HG02885 (cell line): Measurements from ENCODE around the gene SIM2.

Experiments
- ATAC-seq: cut with Tn5 transposase; IDR thresholded peaks from one replicate; pipeline ENCODE4 v1.9.1; 2021; ENCODE audit warnings: mild to moderate bottlenecking; ENCODE audit not compliant: unreplicated experiment, poor library complexity

The SIM2 gene

DNA sequence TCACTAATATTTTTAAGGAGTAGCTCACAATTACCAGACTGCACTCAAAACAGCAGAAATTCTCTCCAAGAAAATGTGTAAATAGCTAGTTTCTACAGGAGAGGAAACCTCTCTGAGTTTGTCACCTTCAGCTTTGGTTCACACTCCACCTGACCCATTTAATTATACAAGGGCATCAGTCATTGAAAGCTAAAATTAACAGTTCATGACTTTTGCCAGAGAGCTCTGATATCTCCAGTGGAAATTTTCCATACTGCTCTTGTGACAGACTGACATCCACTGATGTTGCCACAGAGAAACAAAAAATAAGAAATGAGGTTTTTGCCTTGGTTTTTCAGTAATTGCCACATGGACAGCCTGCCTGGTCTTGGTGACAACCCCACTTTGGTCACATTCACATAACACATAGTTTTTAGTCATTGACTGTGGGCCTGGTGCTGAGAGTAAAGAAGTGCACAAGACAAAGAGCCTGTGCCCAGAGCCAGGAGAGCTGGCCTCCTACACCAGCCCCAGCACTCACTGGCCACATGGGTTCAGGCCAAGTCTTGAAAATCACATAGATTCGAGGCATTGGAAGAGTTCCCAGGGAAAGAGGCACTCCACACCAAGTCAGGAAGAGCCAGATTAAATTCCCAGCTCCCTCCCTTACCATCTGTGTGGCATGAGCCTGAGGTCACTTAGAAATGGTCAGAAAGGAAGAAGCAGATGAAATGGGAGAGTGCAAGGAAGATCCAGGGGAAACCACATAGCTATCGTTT, 13.8 kb upstream of the SIM2 start:
- no peak for ATAC-seq

DNA sequence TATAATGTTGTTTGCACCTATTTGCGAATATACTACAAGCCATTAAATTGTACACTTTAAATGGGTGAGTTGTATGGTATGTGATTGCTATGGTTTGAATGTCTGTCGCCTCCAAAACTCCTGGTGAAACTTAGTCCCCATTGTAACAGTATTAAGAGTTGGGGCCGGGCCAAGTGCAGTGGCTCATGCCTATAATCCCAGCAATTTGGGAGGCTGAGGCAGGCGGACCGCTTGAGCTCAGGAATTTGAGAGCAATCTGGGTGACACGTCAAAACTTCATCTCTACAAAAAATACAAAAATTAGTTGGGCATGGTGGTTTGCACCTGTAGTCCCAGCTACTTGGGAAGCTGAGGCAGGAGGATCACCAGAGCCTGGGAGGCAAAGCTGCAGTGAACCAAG, 12.0 kb upstream of the SIM2 start:
- ATAC-seq, result no peak

DNA sequence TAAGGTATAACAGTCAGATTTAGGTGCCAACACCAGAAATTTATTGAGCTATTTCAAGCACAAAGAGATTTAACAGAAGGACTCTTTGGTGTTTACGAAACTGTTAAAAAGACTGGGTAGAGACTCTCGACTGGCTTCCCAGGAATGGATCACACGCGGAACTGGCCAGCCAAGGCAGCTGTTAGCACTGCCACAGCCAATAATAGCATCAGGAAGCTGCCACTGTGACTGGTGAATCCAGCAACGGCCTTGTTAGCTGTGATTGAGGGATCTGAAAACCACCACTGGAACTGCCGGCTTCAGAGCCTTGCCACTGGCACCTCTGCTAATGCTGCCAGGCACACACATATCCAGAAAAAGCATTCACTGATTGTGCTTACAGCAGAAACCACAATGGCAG, 10.6 kb upstream of the SIM2 start:
- ATAC-seq, result no peak

DNA sequence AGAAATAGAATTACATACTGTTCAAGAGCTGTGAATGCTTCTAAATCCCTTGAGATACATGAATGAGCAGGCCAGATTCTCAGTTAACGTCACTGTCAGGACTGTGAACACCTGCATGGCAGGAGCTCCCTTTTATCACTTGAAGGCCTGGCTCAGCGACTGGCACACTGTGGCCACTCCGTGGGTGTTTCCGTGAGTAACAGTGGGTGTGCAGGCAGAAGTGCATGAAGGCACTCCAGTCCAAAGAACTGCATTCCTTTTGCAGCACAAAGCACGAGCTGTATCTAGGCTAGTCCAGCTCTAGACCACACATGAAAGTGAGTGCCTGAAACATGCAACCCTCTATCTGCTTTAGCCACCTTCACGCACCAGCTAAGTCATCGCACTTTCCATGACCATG, 9.6 kb upstream of the SIM2 start:
- ATAC-seq, result no peak

DNA sequence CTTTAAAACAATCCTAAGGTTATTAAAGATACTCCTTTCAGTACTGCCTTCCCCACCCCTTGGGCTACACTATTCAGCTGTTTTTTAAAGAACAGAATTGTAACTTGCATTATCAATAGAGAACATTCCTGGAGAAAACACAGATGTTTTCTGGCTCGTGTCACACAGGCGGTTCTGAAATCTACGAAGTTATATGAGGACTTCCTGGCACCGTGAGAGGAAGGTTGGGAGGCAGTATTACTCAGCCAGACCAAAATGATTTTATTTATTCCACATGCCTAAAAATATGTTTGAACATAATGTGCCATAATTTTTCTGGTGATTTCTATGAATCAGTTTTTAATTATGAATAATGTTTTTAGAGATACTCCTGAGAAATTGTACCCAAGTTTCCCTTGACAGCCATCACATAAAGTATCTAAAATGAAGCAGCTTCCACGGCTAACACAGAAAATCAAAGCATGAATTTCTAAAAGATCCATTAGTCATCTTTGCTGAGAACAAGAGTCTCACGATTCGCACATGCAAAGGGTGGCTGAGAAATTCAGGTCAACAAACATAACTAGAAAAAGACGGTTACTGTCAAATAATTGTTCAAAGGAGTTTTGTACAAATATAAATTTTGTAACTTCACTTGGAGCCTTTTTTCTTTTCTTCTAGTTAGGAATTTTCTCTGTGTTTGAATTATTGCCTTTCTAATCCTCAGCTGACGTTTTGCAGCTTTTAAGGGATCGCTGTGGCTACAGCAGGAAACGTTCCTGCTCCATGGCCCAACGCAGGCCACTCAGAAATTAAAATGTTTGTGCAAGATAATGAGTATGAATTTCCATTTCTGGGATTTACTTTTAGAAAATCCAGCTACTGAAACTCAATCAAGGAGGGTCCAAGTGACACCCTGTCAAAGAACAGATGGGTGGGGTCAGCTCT, 8.0 kb upstream of the SIM2 start:
- ATAC-seq, result no peak

DNA sequence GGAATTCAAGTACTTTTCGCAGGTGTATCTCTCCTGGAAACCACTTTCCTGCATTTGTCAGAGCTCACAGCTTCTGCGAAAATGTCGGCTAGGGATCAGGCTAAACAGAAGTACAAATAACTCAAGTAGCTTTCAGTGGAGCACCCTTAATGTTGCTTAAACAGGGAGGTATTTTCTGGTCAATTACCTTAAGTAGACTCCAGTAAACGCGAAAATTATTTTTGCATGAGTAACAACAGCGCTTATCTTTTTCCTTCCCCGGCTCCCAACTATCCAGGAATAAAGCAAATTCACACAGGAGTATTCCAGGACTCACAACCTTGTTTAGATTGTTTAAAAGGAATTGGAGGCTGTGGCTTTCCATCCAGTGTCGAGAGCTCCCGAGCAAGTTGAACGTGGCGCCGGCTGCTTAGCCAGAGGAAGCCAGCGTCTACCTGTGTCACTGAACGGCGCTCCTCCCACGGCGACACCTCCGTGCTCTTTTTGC, 7.3 kb upstream of the SIM2 start:
- no peak for ATAC-seq

DNA sequence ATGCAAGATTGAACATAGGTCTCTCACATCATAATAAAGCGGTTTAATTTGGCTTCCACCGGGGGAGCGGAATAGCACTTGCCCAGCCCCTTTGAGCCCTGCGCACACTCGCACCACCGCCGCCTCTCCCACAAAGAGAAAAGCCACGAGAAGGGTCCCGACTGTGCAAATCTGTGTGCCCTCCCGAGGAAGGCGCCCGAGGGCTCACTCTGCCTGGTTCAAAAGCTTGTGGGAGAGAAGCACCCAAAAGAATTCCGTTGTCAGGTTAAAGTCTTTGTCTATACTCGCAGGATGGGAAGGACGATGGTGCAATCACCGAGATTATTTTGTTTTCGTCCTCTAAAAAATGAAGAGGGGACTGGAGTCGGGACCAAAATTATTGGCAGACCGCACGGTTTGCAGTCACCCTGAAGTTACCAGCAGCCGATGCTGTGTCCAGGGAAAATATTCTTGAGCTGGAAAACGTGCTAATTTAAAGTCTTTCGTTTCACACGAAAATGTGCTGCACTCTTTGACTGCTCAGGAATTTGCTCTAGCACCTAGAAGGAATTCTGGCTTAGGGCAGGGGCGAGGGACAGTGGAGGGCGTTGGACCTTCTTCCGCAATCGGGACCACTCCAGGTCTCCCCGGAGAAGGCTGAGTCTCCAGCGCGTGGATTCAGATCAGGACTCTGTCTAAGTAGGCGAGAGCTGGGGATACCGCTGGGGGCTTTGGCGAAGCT, 6.6 kb upstream of the SIM2 start:
- no peak for ATAC-seq

DNA sequence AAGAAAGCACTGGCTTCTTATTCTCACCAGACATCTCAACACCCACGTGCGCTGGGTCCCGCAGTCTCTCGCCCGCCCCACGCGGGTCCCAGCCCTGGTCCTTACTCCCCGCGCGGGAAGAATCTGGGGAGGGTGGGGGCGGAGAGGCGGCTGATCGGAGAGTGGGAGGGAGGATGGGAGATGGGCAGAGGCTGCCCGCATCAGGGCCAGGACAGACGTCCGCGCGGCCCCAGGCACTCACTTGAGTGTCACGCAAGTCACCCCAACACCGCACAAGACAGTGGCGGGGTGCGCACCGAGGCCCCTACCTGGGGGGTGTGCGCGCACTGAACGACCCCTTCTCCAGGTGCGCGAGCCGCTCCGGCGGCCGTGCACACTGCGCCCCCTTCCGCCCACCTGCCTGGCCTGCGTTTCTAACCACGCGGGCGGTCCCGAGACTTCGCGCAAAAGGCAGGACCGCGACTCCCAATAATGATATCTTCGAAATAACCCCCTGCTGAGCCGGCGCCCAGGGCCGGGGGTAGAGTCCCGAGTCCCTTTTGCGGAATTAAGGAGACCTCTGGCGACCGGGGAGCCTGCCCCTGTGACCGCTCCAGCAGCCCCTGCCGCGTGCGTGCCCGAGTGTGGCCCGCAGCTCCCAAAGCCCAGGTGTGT, 6.0 kb upstream of the SIM2 start:
- ATAC-seq, result no peak

DNA sequence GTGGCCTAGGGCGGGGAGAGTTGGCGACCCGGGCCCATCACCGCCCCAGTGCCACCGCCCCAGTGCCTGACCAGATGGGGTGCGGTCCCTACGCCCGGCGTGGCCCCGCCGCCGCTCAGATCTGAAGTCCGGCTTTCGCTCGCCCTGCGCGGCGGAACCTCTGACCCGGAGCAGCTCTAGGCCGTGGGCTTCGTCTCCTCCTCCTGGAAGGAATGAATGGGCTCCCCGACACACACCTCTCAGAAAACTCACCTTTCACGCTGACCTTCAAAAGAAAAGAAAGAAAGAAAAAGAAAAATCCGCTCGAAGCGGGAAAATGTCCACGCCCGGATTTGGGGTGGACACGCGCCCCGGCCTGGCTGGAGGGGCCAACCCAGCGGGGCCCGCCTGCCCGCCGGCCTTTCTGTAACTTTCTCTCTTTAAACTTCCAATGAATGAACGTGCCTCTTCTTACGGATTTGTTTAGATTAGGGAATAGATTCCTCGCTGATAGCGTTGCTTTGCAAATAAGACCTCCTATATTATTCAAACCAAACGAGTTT, 5.4 kb upstream of the SIM2 start:
- no peak for ATAC-seq

DNA sequence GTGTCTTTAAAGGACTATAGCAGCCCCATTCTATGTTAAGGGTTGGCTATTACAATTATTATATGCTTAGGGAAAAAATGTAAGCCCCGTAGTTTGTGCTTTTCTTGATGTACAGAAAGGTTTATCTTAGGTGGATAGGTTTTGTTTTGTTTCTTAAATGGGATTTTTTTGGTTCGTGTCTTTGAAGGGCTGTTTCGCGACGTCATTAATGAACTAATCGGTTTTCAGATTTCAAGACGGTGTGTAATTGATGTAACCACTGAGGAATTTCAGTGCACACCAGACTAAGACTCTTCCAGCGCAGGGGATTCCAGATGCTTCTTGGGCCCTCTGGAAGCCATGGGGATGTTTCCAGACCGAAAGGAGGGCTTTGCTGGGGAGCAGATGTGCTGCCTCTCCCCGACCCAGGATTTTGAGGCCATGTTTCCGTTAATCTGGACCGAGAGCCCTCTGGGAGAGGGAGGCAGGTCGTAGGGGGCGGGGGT, 4.8 kb upstream of the SIM2 start:
- ATAC-seq, result no peak

DNA sequence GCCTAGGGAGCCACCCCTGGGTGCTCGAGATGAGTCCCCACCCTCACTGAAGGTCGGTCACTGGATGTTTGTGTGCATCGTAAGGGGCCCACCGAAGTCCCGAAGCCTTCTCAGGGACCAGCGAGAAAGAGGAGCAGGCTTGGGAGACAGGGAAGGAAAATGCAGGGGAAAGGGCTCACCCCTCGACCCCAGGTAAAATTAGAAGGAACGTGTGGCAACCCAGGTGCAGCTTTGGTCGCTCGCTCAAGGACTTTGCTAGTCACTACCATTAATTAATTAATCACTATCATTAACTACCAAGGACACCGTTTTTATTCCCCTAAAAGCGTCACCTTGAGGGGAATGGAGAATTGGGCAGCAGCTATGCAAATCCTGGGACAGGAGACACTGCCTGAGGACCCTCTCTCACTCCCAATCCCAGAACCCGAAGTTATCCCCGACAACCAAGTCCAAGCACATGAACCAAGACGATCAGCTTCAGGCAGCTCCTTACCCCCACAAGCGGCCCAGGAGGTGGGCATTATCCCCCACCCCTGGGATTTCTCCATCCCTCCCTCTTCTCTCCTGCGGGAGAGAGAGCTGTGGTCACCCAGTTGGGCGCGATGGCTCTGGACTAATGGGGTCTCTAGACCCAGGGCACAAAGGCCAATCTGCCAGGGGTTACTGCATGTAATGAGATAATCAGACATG, 4.2 kb upstream of the SIM2 start:
- no peak for ATAC-seq

DNA sequence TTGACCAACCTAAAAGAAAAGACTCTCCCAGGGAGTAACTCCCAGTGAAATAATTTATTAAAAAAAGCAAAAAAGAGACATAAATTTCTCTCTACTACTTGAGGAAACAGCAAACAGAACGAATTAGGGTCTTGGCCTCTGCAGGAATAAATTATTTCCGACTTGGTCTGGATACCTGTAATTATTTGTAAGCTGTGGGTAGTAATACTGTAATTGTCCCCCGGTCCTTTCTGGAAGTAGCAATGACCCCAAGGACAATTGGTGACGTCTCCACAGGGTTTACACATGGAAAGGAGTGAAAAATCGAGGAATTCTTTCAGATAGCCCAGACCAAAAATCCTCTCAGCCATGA, 3.7 kb upstream of the SIM2 start:
- ATAC-seq, result no peak

DNA sequence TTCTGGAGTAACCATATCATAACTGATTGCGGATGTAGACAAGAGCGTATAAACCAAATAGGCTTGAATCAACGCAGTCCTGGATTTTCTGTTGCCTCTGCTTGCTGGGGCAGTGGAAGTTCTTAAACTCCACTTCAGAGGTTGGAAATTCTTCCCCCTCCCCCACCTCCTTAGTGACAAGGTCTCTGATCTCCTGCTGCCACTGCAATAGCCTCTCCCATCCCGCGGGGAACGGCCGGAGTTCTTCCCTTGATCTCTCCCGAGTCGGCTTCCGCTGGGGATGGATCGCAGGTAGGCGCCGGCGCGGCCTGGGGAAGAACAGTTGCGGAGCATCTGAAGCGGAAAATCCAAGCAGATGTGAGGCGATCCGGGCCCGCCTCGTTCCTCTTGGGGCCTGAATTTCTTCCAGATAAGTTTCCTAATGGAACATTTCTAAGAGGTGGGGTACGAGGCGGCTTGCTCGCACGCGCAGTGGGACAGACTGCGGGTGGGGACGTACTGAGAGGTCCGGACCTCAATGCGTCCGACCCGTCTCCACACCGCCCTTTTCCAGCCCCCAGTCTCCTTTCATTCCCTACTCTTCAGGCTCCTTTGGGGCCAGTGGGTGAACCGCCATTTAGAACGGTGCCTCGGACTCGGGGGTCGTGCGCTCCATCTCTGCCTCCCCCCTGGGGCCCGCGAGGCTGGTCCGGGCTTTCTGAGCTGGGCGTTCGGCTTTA, 3.1 kb upstream of the SIM2 start:
- no peak for ATAC-seq

DNA sequence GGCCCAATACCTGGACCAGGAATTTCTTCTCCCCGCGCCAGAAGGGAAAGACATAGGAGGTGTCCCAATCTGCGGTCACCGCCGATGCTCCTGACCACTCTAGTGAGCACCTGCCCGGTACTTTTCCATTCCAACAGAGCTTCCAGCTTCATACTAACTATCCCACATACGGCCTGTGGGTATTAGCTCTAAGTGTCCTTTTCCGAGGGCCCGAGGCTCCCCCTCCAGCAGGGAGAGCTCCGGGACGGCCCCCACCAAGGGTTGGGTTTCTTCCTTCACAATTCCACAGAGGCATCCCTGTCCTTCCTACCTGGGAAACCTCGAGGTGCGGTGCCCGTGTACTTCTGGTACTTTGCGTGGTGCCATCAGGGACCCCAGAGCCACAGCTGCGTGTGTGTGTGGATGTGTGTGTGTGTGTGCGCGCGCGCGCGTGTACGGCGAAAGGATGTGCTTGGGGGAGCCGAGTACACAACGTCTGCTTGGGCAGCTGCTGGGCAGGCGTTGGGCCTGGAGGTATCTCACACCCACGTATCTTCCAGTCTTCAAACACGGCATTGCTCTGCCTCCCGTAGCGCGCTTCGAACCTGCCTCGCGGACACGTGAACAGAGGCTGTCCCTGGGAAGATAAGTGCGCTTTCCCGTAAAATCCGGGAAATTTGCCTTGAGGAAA, 2.4 kb upstream of the SIM2 start:
- no peak for ATAC-seq

DNA sequence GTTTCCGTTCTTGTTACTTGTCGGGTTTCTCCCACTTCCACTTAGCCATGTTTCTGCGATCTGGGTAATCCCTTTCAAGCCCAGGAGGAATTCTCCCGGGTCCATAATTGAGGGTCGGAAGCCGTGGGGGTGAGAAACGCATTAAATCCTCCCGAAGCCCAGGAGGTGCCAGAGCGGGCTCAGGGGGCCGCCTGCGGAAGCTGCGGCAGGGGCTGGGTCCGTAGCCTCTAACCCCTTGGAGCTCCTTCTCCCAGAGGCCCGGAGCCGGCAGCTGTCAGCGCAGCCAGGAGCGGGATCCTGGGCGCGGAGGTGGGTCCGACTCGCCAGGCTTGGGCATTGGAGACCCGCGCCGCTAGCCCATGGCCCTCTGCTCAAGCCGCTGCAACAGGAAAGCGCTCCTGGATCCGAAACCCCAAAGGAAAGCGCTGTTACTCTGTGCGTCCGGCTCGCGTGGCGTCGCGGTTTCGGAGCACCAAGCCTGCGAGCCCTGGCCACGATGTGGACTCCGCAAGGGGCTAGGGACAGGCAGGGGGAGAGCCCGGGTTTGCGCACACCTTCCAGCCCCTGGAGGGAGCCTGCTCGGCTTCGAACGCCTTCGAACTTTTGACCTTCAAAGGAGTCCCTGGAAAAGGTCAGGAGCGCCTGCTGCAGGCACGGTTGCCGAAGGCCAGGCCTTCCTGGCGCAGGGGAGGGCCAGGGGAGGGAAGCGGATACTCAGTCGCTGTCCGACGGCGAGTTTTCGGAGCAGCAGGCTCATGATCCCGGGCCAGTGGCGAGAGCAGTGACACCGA, 1.7 kb upstream of the SIM2 start:
- no peak for ATAC-seq

DNA sequence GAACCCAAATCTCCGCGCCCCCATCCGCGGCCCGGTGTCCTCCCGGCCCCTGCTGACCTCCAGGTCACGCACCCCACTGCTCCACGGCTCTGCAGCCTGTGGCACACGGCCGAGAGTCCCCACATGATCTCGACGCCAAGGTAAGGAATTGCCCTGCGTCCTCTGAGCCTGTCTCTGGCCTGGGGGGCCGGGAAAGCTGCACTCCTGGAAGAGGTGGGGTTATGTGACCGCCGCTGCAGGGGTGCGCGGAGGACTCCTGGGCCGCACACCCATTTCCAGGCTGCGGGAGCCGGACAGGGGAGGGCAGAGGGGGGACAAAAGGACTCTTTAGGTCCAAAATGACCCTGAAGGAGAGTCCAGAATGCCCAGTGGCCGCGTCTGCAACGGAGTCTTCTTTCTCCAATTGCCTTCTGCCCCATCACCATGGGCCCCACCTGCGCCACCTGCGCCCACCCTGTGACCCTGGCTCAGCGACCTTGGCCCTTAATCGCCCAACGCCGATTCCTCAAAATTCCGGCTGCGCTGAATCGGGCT, 997 bp upstream of the SIM2 start:
- ATAC-seq, result no peak

DNA sequence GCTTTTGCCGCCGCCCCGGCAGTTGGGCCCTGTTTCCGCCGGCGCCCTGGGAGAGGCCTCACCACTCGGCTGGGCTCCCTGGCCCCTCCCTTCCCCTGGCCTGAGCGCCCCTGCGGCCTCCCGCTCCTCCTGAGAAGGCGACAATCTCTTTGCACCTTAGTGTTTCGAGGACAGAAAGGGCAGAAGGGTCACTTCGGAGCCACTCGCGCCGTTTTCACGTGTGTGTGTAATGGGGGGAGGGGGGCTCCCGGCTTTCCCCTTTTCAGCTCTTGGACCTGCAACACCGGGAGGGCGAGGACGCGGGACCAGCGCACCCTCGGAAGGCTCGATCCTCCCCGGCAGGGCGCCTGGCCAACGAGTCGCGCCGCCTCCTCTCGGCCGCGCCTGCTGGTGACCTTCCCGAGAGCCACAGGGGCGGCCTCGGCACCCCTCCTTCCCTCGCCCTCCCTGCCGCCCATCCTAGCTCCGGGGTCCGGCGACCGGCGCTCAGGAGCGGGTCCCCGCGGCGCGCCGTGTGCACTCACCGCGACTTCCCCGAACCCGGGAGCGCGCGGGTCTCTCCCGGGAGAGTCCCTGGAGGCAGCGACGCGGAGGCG, 432 bp upstream of the SIM2 start:
- ATAC-seq, result no peak
